K562 (cell line): ENCODE measurements around the gene CCDC54. TPM values are rescaled to one million over a fixed set of nuclear protein-coding genes. Genes with fewer than 3 reads are reported as not detected.

ENCODE experiments used
- ATAC-seq: fragments of 200-7000 bp; cut with Tn5 transposase; 3 replicates; pipeline ENCODE4 v1.9.1; 2020; ENCODE audit warnings: moderate library complexity
- BruUV-seq: library from RNA; stranded (reverse); fragments of 400-500 nt; replicated peaks from 2 replicates; lab custom pipeline; 2021; lab: Mats Ljungman, UMichigan
- CTCF ChIA-PET: fragments of 300-600 bp; formaldehyde crosslinking; extraction: SDS; loops from one replicate; lab custom pipeline; 2021; ENCODE audit warnings: low intra/inter-chr PET ratio; lab: Yijun Ruan, JAX
- POLR2A ChIA-PET: fragments of 300-600, 350-650 bp; sonication (Branson Sonifier 250); formaldehyde crosslinking; extraction: SDS; loops from one replicate; lab custom pipeline; 2021; ENCODE audit warnings: antibody characterized with exemption, inconsistent platforms; lab: Yijun Ruan, JAX
- DNase-seq, 4 experiments: peaks; one replicate each; pipeline versions ENCODE4 v3.0.0 to v3.0.0-alpha.2; 2011 to 2018; ENCODE audit warnings: low spot score in 3 of 4, mixed read lengths in 3 of 4; ENCODE audit errors: extremely low read depth in 1 of 4
- FAIRE-seq: peaks from 2 replicates; lab custom pipeline; 2011; peaks lifted over from hg19 to GRCh38; lab: Jason Lieb, UNC
- H2AFZ ChIP-seq: 2 replicates; pipeline ENCODE4 v1.6.0; 2011; ENCODE audit warnings: low read depth, low read length, control low read depth, inconsistent platforms
- H3K27ac ChIP-seq: fragments of 200-600 bp; 3 replicates; pipeline ENCODE4 v1.8.0; 2011; ENCODE audit warnings: low read depth, mild to moderate bottlenecking, control low read depth, inconsistent platforms, low read length, moderate library complexity, mixed read lengths; ENCODE audit errors: extremely low read depth
- H3K27me3 ChIP-seq, 2 experiments: fragments of 300-600 bp in 1 of 2; 2 replicates in 1 of 2; 3 replicates in 1 of 2; pipeline versions ENCODE4 v1.6.0 to v1.8.0; 2011; ENCODE audit warnings: inconsistent platforms in 2 of 2, low read length in 2 of 2, mild to moderate bottlenecking in 1 of 2, mixed read lengths in 1 of 2, moderate library complexity in 1 of 2; ENCODE audit not compliant: control insufficient read depth in 2 of 2, insufficient read depth in 2 of 2
- H3K36me3 ChIP-seq: fragments of 300-600 bp; 3 replicates; pipeline ENCODE4 v1.8.0; 2011; ENCODE audit warnings: mild to moderate bottlenecking, low read length, inconsistent platforms; ENCODE audit not compliant: control insufficient read depth, insufficient read depth
- H3K4me1 ChIP-seq, 2 experiments: fragments of 200-600 bp in 1 of 2; replicated peaks in 1 of 2; 2 replicates in 1 of 2; 3 replicates in 1 of 2; pipeline versions ENCODE4 v1.5.1 to v1.8.0; 2011; ENCODE audit warnings: inconsistent platforms in 2 of 2, low read length in 2 of 2, mild to moderate bottlenecking in 1 of 2, mixed read lengths in 1 of 2, moderate library complexity in 1 of 2; ENCODE audit not compliant: control insufficient read depth in 2 of 2, insufficient read depth in 2 of 2
- H3K4me2 ChIP-seq: 2 replicates; pipeline ENCODE4 v1.6.1; 2011; ENCODE audit warnings: low read length, control low read depth, inconsistent platforms, mixed read lengths; ENCODE audit not compliant: insufficient read depth
- H3K4me3 ChIP-seq: fragments of 200-600 bp; sonication (generic), shearing (Covaris generic); 2 replicates; pipeline ENCODE4 v1.5.1; 2016; ENCODE audit warnings: control low read depth, inconsistent platforms
- H3K79me2 ChIP-seq: fragments of 200-600 bp; 3 replicates; pipeline ENCODE4 v1.8.0; 2011; ENCODE audit warnings: low read length, inconsistent platforms; ENCODE audit not compliant: control insufficient read depth, insufficient read depth
- H3K9ac ChIP-seq, 2 experiments: 2 replicates each; pipeline versions ENCODE4 v1.6.0 to v1.6.1; 2011; ENCODE audit warnings: low read depth in 2 of 2, low read length in 2 of 2, control low read depth in 1 of 2, inconsistent platforms in 1 of 2, mild to moderate bottlenecking in 1 of 2, mixed read lengths in 1 of 2; ENCODE audit not compliant: insufficient read depth in 1 of 2
- H3K9me1 ChIP-seq: one replicate; pipeline ENCODE4 v1.6.0; 2011; ENCODE audit warnings: inconsistent platforms, mild to moderate bottlenecking, low read length, moderate library complexity; ENCODE audit not compliant: control insufficient read depth, insufficient read depth
- H3K9me3 ChIP-seq: replicated peaks from 2 replicates; pipeline ENCODE4 v1.5.1; 2011; ENCODE audit warnings: low read depth, low read length, inconsistent platforms; ENCODE audit not compliant: control insufficient read depth, insufficient read depth
- H4K20me1 ChIP-seq: replicated peaks from 2 replicates; pipeline ENCODE4 v1.6.1; 2011; ENCODE audit warnings: low read length, inconsistent platforms, mixed read lengths; ENCODE audit not compliant: control insufficient read depth, insufficient read depth
- E2F3 ChIP-seq: fragments of 250-450 bp; sonication (Bioruptor Pico); IDR thresholded peaks from 2 replicates; pipeline ENCODE4 v1.4.0; 2020; ENCODE audit warnings: mild to moderate bottlenecking
- ETV6 ChIP-seq, 3 experiments: fragments of 150-350 bp in 1 of 3; sonication (generic) in 1 of 3; formaldehyde crosslinking in 1 of 3; IDR thresholded peaks; 2 replicates each; pipeline versions ENCODE4 v1.6.1 to v1.8.0; 2014 to 2022; ENCODE audit warnings: borderline replicate concordance in 2 of 3, low read depth in 2 of 3, antibody characterized with exemption in 1 of 3, low read length in 1 of 3, mild to moderate bottlenecking in 1 of 3, missing genetic modification reagents in 1 of 3
- HDAC2 ChIP-seq: fragments of 450-650 bp; IDR thresholded peaks from 2 replicates; pipeline ENCODE4 v1.6.1; 2016; ENCODE audit warnings: mild to moderate bottlenecking
- HEY1 ChIP-seq: fragments of 250-450 bp; sonication (Bioruptor Pico); IDR thresholded peaks from 2 replicates; pipeline ENCODE4 v1.5.0; 2020; ENCODE audit warnings: mild to moderate bottlenecking, moderate library complexity, borderline replicate concordance
- JUNB ChIP-seq: fragments of 450-650 bp; formaldehyde crosslinking; conservative IDR thresholded peaks from 2 replicates; pipeline ENCODE4 v1.4.0; 2020; ENCODE audit warnings: mild to moderate bottlenecking
- LCOR ChIP-seq: sonication (generic); formaldehyde crosslinking; IDR thresholded peaks from 2 replicates; pipeline ENCODE4 v1.8.0; 2022; ENCODE audit warnings: mild to moderate bottlenecking, missing genetic modification reagents
- NFATC3 ChIP-seq: fragments of 450-650 bp; IDR thresholded peaks from 2 replicates; pipeline ENCODE4 v1.6.1; 2017; ENCODE audit warnings: mild to moderate bottlenecking
- PTRF ChIP-seq: fragments of 450-650 bp; IDR thresholded peaks from 2 replicates; pipeline ENCODE4 v1.6.1; 2016; ENCODE audit warnings: mild to moderate bottlenecking, missing genetic modification characterization, missing compliant biosample characterization
- SMARCA4 ChIP-seq: fragments of 450-650 bp; IDR thresholded peaks from 2 replicates; pipeline ENCODE4 v1.6.1; 2016
- SMARCA5 ChIP-seq: fragments of 450-650 bp; IDR thresholded peaks from 2 replicates; pipeline ENCODE4 v1.6.1; 2016
- SMC3 ChIP-seq: conservative IDR thresholded peaks from 2 replicates; pipeline ENCODE4 v1.6.1; 2011; ENCODE audit warnings: low read depth, low read length, improper control_type of control experiment; ENCODE audit not compliant: insufficient read depth
- SREBF1 ChIP-seq: fragments of 150-350 bp; IDR thresholded peaks from 2 replicates; pipeline ENCODE4 v1.6.1; 2014; ENCODE audit warnings: antibody characterized with exemption, low read depth, low read length, borderline replicate concordance
- TBL1XR1 ChIP-seq, 2 experiments: IDR thresholded peaks; 2 replicates each; pipeline ENCODE4 v1.6.1; 2012; ENCODE audit warnings: improper control_type of control experiment in 2 of 2, low read length in 2 of 2, mild to moderate bottlenecking in 1 of 2
- ZBTB26 ChIP-seq: fragments of 450-650 bp; formaldehyde crosslinking; IDR thresholded peaks from 2 replicates; pipeline ENCODE4 v1.4.0; 2022; ENCODE audit warnings: missing genetic modification characterization
- ZNF197 ChIP-seq: fragments of 200-800 bp; sonication (Bioruptor generic); IDR thresholded peaks from 2 replicates; pipeline ENCODE4 v1.6.1; 2016; ENCODE audit warnings: low read depth, missing genetic modification characterization, missing compliant biosample characterization
- ZNF24 ChIP-seq: fragments of 450-650 bp; IDR thresholded peaks from 2 replicates; pipeline ENCODE4 v1.6.1; 2016
- ZNF324 ChIP-seq: fragments of 250-450 bp; sonication (Bioruptor Pico); IDR thresholded peaks from 2 replicates; pipeline ENCODE4 v1.4.0; 2020; ENCODE audit warnings: mild to moderate bottlenecking
- WGBS: fragments of 100-300 bp; shearing (Covaris generic); methylation state at CpG from one replicate; pipeline ENCODE4 v1.1.6; 2016; ENCODE audit warnings: low coverage, mixed read lengths; ENCODE audit not compliant: insufficient coverage; ENCODE audit errors: missing lambda C conversion rate; 5-methylcytosine and 5-hydroxymethylcytosine counted together
- in situ Hi-C: fragments of 300-500 bp; cut with MboI; formaldehyde crosslinking; loops from 4 replicates; pipeline ENCODE4 v1.15.0; 2018; ENCODE audit warnings: inconsistent platforms, mixed read lengths
- intact Hi-C: fragments of 100-400 bp; cut with micrococcal nuclease; formaldehyde crosslinking; loops from 2 replicates; pipeline ENCODE4 v1.14.2; 2022
- polyA plus RNA-seq, 8 experiments: library from polyadenylated mRNA; depleted of rRNA in 4 of 8; stranded (reverse) in 5 of 8; unstranded in 3 of 8; fragments of >200 nt; fragmentation: Nextera tagmentation in 2 of 8; fragmentation: Illumina TruSeq in 1 of 8; extraction: Ambion mirVana in 2 of 8; extraction: Trizol in 1 of 8; gene quantifications; 2 replicates each; pipeline versions ENCODE4 v1.2.1 to v1.2.3, GENCODE V29; 2011 to 2014; ENCODE audit warnings: inconsistent platforms in 1 of 8, missing spikeins in 1 of 8
- total RNA-seq, 7 experiments: library from RNA; depleted of rRNA in 6 of 7; stranded (reverse); fragments of >200 nt in 6 of 7; fragmentation: Illumina TruSeq in 2 of 7; extraction: Trizol in 2 of 7; gene quantifications; 2 replicates each; pipeline versions ENCODE4 v1.2.1 to v1.2.3, GENCODE V29; 2011 to 2021; ENCODE audit warnings: low replicate concordance in 1 of 7
- TF ChIP-seq, protein P1 (sequence below): fragments of 450-650 bp; formaldehyde crosslinking; IDR thresholded peaks from 2 replicates; pipeline ENCODE4 v1.4.0; 2020; ENCODE audit warnings: mild to moderate bottlenecking

The CCDC54 gene
- total and polyA plus RNA-seq, 9 of the 15 experiments (the other 6 are each of a cell fraction or from before 2014, with no cell fraction given), result not detected

GRCh38 chr3:107411779-107412178 is 34.5 kb downstream of the CCDC54 start:
- Histone ChIP-seq H3K27me3 (no peaks in the 10 kb centered on the region), H3K9me1 (no peaks in the 10 kb centered on the region), H3K9ac (no peak overlapping the region), H3K27ac (no peak overlapping the region), H2AFZ (no peak overlapping the region), H3K4me1 (no peaks in the 10 kb centered on the region), H3K9me3 (no peaks in the 10 kb centered on the region; the same call in 1 of the 2 replicates), H3K79me2 (no peaks in the 10 kb centered on the region), H3K36me3 (no peaks in the 10 kb centered on the region), H3K4me2 (no peak overlapping the region), H3K4me3 (no peak overlapping the region), H4K20me1 (no peaks in the 10 kb centered on the region)
- WGBS, result 0% methylated on average over 2 of the region's 2 CpGs
- FAIRE-seq, result no peak
- intact Hi-C loops, result no loop called here
- ChIA-PET CTCF (no interaction called here), POLR2A (no interaction called here)
- DNase-seq, result no peak
- ATAC-seq, result no peak
- no TSS peak for BruUV-seq
- in situ Hi-C loops, result no loop called here
- TF ChIP-seq HDAC2 (no peak), ZNF324 (CRISPR knock-in tag) (no peak), ETV6 (IDR thresholded peaks at IDR 0.05; ENCODE audit: borderline replicate concordance in 1 of 2, low read depth in 2 of 2, low read length in 1 of 2) (no peak), ETV6 (CRISPR knock-in tag; IDR thresholded peaks at IDR 0.05; ENCODE audit: borderline replicate concordance) (no peak), LCOR (CRISPR knock-in tag) (no peak), HEY1 (CRISPR knock-in tag) (no peak), NFATC3 (no peak)

- FAIRE-seq (no peak), ATAC-seq (no peak), DNase-seq (no peak)
- WGBS, result 5% methylated on average over 3 of the region's 3 CpGs
- no peaks in the 10 kb centered on the region for H3K79me2 ChIP-seq
- H3K27me3 ChIP-seq, result no peaks in the 10 kb centered on the region
- H3K4me1 ChIP-seq, result no peaks in the 10 kb centered on the region
- no peaks in the 10 kb centered on the region for H4K20me1 ChIP-seq
- CTCF ChIA-PET, result no interaction called here
- no peak overlapping the region for H3K4me2 ChIP-seq
- POLR2A ChIA-PET, result no interaction called here
- intact Hi-C loops, result no loop called here
- no peak overlapping the region for H3K4me3 ChIP-seq
- in situ Hi-C loops, result no loop called here
- no peaks in the 10 kb centered on the region for H3K9me1 ChIP-seq
- H3K36me3 ChIP-seq, result no peaks in the 10 kb centered on the region
- H2AFZ ChIP-seq, result no peak overlapping the region
- no peak overlapping the region for H3K27ac ChIP-seq
- no peaks in the 10 kb centered on the region; the same call in 1 of the 2 replicates for H3K9me3 ChIP-seq
- H3K9ac ChIP-seq, result no peak overlapping the region
- no TSS peak for BruUV-seq
- TF ChIP-seq PTRF (no peak), ZNF197 (CRISPR knock-in tag) (no peak), ZNF24 (no peak), SMARCA4 (no peak), JUNB (CRISPR knock-in tag) (no peak), ZBTB26 (CRISPR knock-in tag) (no peak), E2F3 (CRISPR knock-in tag) (no peak), SREBF1 (no peak), SMARCA5 (no peak), SMC3 (no peak), TBL1XR1 (IDR thresholded peaks at IDR 0.05; ENCODE audit: low read length in 2 of 2) (no peak)
- TF ChIP-seq, protein P1, sequence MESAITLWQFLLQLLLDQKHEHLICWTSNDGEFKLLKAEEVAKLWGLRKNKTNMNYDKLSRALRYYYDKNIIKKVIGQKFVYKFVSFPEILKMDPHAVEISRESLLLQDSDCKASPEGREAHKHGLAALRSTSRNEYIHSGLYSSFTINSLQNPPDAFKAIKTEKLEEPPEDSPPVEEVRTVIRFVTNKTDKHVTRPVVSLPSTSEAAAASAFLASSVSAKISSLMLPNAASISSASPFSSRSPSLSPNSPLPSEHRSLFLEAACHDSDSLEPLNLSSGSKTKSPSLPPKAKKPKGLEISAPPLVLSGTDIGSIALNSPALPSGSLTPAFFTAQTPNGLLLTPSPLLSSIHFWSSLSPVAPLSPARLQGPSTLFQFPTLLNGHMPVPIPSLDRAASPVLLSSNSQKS (CRISPR knock-in tag), result no peak
Measured at GRCh38 chr3:107412376-107412775, 35.1 kb downstream of the CCDC54 start.
